ENCODE results near the gene FOSL2. TPM values are rescaled to one million over a fixed set of nuclear protein-coding genes. Genes with fewer than 3 reads are reported as not detected.

Gene FOSL2
- total RNA-seq, 1 donor from 2014 or later, result 106 TPM

GRCh38 chr2:28411166-28411755 is 18.6 kb downstream of the FOSL2 start:
- no peak for DNase-seq (ENCODE audit: low read depth)

DNA sequence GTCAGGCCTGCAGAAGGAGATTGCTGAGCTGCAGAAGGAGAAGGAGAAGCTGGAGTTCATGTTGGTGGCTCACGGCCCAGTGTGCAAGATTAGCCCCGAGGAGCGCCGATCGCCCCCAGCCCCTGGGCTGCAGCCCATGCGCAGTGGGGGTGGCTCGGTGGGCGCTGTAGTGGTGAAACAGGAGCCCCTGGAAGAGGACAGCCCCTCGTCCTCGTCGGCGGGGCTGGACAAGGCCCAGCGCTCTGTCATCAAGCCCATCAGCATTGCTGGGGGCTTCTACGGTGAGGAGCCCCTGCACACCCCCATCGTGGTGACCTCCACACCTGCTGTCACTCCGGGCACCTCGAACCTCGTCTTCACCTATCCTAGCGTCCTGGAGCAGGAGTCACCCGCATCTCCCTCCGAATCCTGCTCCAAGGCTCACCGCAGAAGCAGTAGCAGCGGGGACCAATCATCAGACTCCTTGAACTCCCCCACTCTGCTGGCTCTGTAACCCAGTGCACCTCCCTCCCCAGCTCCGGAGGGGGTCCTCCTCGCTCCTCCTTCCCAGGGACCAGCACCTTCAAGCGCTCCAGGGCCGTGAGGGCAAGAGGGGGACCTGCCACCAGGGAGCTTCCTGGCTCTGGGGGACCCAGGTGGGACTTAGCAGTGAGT is 19.4 kb downstream of the FOSL2 start:
- DNase-seq (ENCODE audit: low read depth), result no peak

DNA sequence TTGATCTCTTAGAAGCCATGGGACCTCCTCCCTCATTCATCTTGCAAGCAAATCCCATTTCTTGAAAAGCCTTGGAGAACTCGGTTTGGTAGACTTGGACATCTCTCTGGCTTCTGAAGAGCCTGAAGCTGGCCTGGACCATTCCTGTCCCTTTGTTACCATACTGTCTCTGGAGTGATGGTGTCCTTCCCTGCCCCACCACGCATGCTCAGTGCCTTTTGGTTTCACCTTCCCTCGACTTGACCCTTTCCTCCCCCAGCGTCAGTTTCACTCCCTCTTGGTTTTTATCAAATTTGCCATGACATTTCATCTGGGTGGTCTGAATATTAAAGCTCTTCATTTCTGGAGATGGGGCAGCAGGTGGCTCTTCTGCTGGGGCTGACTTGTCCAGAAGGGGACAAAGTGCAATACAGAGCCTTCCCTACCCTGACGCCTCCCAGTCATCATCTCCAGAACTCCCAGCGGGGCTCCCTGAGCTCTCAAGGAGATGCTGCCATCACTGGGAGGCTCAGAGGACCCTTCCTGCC is 20.0 kb downstream of the FOSL2 start:
- no peak for DNase-seq (ENCODE audit: low read depth)

GRCh38 chr2:28413152-28413898 is 20.7 kb downstream of the FOSL2 start:
- peak; percentile 99 for DNase-seq (ENCODE audit: low read depth)

DNA sequence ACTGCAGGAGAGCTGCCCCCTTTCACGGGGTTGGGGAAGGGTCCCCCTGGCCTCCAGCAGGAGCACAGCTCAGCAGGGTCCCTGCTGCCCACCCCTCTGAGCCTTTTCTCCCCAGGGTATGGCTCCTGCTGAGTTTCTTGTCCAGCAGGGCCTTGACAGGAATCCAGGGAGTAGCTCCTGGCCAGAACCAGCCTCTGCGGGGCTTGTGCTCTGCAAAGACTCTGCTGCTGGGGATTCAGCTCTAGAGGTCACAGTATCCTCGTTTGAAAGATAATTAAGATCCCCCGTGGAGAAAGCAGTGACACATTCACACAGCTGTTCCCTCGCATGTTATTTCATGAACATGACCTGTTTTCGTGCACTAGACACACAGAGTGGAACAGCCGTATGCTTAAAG is 21.2 kb downstream of the FOSL2 start:
- peak; percentile 62 for DNase-seq (ENCODE audit: low read depth)

GRCh38 chr2:28414583-28414982 is 21.9 kb downstream of the FOSL2 start:
- DNase-seq (ENCODE audit: low read depth), result peak; percentile 76

- DNase-seq (ENCODE audit: low read depth), result peak; percentile 71
Measured at GRCh38 chr2:28415010-28415409, 22.4 kb downstream of the FOSL2 start.

- DNase-seq (ENCODE audit: low read depth), result no peak
Measured at GRCh38 chr2:28415715-28416114, 23.1 kb downstream of the FOSL2 start.

DNA sequence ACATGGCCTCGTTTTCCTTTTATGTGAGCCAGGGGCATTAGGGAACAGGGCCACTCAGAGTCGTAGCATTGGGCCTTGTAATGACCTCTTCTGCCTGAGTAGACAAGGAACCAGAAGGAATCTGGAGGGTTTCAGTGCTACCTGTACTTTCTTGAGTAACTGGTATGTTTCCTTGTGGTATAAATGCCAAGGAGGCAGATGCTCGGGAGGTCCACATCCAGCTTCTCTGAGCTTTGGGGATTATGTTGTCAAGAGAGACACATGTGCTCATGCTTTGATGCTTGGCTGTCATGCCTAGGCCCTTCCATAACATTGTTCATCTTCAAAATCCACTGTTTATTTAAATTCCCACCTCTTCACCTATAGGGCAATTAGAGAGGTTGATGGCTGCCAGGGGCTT is 26.3 kb downstream of the FOSL2 start:
- no peak for DNase-seq (ENCODE audit: low read depth)

DNA sequence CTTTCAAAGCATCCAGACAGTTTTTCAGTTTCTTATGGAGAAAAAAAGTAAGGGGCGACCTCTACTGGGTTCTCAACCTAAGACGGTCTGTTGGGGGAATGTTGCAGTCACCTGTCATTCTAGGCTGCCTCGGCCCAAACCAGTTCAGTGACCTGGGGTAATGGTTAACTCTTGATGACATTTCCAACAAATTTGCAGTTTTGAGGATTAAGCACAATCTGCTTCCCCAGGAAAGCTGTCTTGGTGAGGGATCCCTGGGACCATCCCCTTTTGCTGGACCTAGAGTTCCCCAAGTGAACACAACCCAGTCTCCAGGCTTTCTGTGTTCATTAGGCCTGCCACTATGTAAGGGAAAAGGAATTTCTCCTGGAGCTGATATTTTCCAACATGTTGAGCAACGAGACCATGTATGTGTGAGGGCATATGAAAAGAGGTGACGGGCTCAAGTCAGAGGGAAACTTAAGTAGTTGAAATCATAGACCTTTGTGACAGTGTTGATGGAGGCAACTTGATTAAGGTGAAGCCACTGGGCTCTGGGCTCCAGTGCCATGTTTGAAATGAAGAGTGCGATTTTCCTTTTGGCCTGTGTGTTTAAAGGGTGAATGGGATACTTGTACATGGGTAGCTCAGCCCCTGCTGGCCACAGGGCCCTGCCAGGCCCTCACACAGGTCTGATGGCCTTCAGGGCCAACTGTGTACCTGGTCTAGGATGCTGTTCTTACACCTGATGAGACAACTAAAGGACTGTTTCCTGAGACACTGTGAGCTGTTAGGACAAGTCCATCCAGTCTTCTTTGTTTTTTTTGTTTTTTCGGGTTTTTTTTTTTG is 27.0 kb downstream of the FOSL2 start:
- no peak for DNase-seq (ENCODE audit: low read depth)

DNA sequence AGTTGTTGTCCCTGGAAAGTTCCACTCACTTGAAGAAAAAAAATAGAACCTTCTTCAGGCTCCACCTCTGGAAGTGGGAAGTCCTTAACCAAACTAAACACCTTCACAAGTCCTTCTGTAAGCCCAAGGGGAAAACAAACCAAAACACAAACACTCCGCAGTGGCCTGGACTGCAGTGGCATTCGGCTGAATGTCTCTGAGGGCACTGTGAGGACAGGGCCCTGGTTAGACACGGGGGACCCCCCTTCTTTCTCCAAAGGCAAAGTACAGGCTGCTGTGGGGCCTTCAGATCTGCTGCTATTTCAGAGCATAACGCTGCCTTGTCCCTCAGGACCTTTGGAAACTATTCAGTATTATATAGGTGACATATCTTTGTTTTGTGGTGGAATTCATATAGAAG is 28.1 kb downstream of the FOSL2 start:
- DNase-seq (ENCODE audit: low read depth), result no peak

DNA sequence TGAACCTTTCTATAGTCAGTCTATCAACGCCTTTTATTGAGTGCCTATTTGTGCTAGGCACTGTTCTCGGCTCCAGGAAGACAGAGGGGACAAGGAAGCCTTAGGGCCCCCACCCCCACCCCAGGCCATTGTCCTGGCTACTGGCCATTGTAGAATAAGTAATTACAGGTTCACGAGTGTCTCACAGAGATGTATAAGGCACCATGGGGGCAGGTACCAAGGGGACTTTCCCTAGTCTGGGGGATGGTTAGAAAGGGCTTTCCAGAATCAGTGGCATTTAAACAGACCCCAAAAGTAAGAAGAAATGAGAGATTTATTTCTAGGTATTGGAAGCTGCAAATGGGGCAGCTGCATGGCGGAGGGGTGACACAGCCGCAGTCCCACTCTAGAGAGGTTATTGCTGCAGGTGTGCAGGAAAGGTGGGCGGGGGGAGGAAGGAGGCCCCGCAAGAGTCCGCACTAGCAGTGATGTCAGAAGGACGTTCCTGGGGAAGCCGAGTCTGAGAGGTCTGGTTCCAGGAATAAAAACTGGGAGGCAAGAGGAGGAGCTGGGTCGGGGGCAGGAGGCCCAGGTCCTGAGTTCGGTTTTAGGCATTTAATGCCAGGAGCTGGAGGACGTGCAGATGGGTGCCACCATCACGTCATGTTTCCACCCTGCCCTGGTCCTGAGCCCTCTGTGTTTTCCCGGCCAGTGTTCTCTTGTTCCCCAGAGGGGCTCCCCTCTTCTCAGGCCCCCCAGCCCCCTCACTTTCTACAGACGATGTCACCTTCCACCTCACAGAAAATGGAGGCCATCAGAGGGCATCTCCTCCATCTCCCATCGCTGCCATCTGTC is 30.5 kb downstream of the FOSL2 start:
- DNase-seq (ENCODE audit: low read depth), result no peak

DNA sequence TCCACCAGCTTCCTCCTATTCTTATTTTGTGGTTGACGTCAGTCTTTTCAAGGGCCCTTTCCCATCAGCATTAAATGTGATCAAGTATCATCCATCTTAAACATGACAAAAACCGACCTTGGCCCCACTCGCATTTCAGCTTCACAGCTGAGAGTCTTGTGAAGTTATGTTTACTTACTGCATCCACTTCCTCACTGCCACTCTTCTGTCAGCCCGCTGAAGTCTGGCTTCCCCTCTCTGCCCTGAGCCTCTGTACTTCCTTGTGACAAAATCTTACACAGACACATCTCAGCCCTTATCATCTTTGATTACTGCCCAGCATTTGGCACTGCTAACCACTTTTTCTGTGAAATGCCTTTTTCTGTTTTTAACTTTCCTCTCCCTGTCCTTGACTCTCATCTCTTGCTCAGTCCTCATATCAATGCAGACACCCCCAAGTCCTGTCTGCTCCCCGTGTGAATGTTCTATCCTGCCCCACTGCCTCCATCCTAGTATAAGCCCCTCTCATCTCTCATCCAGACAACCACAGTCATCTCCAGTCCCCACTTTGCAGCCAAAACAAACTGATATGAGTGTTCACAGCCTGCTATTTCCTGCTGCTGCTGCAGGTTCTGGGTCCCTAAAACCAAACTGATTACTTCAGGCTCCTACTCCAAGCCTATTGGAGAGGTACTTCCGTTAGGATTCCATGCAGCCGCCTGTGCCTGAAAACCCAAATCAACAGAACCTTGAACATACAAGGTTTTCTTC is 31.4 kb downstream of the FOSL2 start:
- DNase-seq (ENCODE audit: low read depth), result no peak

- no peak for DNase-seq (ENCODE audit: low read depth)
Measured at GRCh38 chr2:28424799-28425463, 32.3 kb downstream of the FOSL2 start.

- no peak for DNase-seq (ENCODE audit: low read depth)
Measured at GRCh38 chr2:28425464-28425835, 32.8 kb downstream of the FOSL2 start.

DNA sequence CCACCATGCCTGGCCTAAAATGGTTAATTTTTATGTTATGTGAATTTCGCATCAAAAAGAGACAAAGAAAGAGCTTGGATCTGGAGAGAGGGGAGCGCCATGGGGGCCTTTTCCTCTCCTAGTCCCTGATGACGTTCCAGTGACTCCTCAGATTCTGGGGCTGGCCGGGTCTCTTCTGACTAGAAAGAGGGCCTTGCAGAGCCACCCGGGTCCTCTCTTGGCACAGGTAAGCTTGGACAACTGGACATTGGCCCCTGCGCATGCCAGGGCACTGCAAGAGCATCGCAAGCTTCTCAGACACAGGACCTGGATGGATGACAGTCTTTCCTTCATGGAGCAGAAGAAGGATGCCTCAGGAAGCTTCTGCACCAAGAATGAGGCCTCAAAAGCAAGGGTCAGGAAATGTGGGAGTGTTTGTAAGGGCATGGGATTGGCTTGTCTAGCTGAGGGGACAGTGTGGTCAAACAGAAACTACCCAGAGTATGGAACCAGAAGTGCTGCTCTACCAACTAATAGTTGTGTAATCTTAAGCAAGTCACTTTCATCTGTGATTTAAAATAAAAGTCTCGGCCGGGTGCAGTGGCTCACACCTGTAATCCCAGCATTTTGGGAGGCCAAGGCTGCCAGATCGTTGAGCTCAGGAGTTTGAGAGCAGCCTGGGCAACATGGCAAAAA is 35.2 kb downstream of the FOSL2 start:
- no peak for DNase-seq (ENCODE audit: low read depth)

- no peak for DNase-seq (ENCODE audit: low read depth)
Measured at GRCh38 chr2:28428486-28428885, 35.8 kb downstream of the FOSL2 start.

GRCh38 chr2:28429636-28430376 is 37.1 kb downstream of the FOSL2 start:
- DNase-seq (ENCODE audit: low read depth), result no peak
